ENCODE data around the gene DLK2.
A peak's percentile ranks its signal among the peaks of the same experiment; 100 is the strongest.

DLK2 gene

DNA sequence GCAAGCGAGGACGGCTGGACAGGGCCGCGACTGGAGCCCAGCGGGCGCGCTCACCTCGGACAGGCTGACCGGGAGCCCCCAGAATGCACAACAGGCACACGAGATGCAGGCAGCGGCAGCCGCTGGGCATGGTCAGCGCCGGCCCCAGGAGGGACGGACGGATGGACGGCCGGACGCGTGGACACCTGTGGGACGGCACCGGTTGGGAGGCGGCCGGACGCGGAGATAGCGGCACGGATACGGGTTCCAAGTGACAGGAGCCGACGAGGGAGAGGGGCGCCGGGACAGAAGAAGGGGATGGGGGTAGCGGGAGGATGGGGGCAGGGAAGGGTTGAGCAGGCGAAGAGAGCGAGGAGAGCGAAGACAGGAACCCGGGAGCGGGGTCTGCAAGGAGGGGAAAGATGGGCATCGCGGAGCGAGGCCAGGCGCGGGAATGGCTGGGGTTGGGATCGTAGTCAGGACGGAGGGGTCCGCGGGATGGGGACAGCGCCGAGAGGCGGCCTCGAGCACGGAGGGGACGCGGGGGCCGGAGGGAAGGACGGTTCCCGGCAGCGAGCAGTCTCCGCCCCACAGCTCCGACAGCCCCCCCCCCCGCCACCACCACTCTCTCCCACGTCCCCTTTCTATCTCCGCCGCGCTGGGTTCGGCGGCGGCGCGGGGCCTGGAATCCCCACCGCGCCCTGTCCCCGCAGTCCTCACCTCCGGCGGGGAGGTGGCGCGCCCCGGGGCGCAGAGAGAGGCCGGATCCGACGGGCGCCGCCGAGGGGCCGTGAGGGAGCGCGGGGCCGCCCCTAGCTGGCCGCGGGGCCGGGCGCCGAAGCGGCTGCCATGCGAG is 435 bp downstream of the DLK2 start:
- H2AFZ ChIP-seq (ENCODE audit: low read length), result peak overlapping the region; percentile 71

DNA sequence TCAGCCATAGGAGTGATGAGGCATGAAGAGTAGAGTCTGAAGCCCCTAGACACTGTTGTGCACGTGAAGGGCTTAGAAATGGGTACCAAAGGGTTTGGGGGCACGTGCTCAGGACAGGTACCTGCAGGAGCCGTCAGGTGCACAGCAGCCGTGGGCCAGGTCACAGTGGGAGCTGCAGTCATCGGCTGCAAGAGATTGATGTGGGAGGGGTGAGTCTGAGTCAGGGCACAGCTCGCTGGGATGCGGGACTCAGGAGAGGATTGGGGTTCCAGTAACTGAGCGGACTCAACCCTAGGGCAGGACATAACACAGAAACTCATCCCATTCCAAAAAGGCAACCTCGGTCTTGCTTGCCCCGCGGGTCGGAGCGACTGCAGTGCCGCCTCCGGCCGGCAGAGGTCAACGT is 1.1 kb downstream of the DLK2 start:
- TF ChIP-seq EZH2 (optimal IDR thresholded peaks at IDR 0.05; ENCODE audit: low read depth, low read length) (no peak), EZH2phosphoT487 (IDR thresholded peaks at IDR 0.05; ENCODE audit: low read length) (no peak)
- TF ChIP-seq, protein P1, sequence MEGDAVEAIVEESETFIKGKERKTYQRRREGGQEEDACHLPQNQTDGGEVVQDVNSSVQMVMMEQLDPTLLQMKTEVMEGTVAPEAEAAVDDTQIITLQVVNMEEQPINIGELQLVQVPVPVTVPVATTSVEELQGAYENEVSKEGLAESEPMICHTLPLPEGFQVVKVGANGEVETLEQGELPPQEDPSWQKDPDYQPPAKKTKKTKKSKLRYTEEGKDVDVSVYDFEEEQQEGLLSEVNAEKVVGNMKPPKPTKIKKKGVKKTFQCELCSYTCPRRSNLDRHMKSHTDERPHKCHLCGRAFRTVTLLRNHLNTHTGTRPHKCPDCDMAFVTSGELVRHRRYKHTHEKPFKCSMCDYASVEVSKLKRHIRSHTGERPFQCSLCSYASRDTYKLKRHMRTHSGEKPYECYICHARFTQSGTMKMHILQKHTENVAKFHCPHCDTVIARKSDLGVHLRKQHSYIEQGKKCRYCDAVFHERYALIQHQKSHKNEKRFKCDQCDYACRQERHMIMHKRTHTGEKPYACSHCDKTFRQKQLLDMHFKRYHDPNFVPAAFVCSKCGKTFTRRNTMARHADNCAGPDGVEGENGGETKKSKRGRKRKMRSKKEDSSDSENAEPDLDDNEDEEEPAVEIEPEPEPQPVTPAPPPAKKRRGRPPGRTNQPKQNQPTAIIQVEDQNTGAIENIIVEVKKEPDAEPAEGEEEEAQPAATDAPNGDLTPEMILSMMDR (IDR thresholded peaks at IDR 0.05; ENCODE audit: low read length), result peak; percentile 90
- H3K27ac ChIP-seq (ENCODE audit: low read length), result no peak overlapping the region
- peak overlapping the region; percentile 100 for H3K4me2 ChIP-seq (ENCODE audit: low read depth, low read length)
- H3K36me3 ChIP-seq (replicated peaks; ENCODE audit: insufficient read depth, low read length), result no peaks in the 10 kb centered on the region
- H3K9me2 ChIP-seq (replicated peaks; ENCODE audit: insufficient read depth, low read length), result no peaks in the 10 kb centered on the region
- H4K20me1 ChIP-seq (ENCODE audit: insufficient read depth, low read length), result no peaks in the 10 kb centered on the region
- H3K27me3 ChIP-seq (replicated peaks; ENCODE audit: insufficient read depth, low read length), result peaks cover 16% of the 10 kb centered on the region
- H2AFZ ChIP-seq (ENCODE audit: low read length), result peak overlapping the region; percentile 71
- peak; percentile 56 for DNase-seq
- H3K4me1 ChIP-seq (ENCODE audit: low read length), result no peaks in the 10 kb centered on the region
- no peak overlapping the region for H3K9ac ChIP-seq (ENCODE audit: low read length)
- H3F3A ChIP-seq (ENCODE audit: insufficient read depth, low read length), result no peaks in the 10 kb centered on the region
- H3K79me2 ChIP-seq (ENCODE audit: low read length), result no peaks in the 10 kb centered on the region
- peak overlapping the region; percentile 66 for H3K4me3 ChIP-seq (ENCODE audit: low read length)
- no peaks in the 10 kb centered on the region for H3K9me3 ChIP-seq (replicated peaks; ENCODE audit: insufficient read depth, low read length)

More for the DNA sequence above, 435 bp downstream of the DLK2 start:
- Histone ChIP-seq H3K27ac (ENCODE audit: low read length) (no peak overlapping the region), H3K79me2 (ENCODE audit: low read length) (no peaks in the 10 kb centered on the region), H3K4me3 (ENCODE audit: low read length) (peak overlapping the region; percentile 66), H3K4me1 (ENCODE audit: low read length) (no peaks in the 10 kb centered on the region), H3K9ac (ENCODE audit: low read length) (peak overlapping the region; percentile 9; the same call in 1 of the 2 replicates), H3K9me3 (replicated peaks; ENCODE audit: insufficient read depth, low read length) (no peaks in the 10 kb centered on the region), H3K27me3 (replicated peaks; ENCODE audit: insufficient read depth, low read length) (peaks cover 16% of the 10 kb centered on the region), H3F3A (ENCODE audit: insufficient read depth, low read length) (no peaks in the 10 kb centered on the region), H3K4me2 (ENCODE audit: low read depth, low read length) (peak overlapping the region; percentile 100), H4K20me1 (ENCODE audit: insufficient read depth, low read length) (no peaks in the 10 kb centered on the region), H3K9me2 (replicated peaks; ENCODE audit: insufficient read depth, low read length) (no peaks in the 10 kb centered on the region), H3K36me3 (replicated peaks; ENCODE audit: insufficient read depth, low read length) (no peaks in the 10 kb centered on the region)
- no peak for TF ChIP-seq EZH2phosphoT487 (IDR thresholded peaks at IDR 0.05; ENCODE audit: low read length)
- TF ChIP-seq EZH2 (optimal IDR thresholded peaks at IDR 0.05; ENCODE audit: low read depth, low read length), result no peak
- TF ChIP-seq, protein P1 (IDR thresholded peaks at IDR 0.05; ENCODE audit: low read length), result no peak
- DNase-seq, result no peak

DNA sequence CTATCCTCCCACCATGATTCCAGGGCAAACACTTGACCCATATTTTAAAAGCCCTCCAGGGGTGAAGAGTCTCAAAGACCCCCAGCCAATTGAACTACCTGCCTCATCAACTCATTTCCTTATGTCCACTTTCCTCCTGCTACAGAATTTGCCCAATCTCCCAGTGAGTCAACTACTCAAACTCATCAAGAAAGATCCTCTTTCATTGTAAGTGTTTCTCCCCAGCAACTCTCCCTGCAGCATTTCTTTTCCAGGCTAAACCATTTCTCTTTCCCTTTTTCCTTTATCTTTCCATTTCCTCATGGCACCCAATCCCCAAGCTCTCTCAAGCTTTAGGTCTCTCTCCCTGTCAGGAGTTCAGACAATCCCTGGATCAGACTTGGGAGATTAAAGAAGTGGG is 1.5 kb downstream of the DLK2 start:
- Histone ChIP-seq H3K4me2 (ENCODE audit: low read depth, low read length) (no peak overlapping the region), H4K20me1 (ENCODE audit: insufficient read depth, low read length) (no peaks in the 10 kb centered on the region), H3K9ac (ENCODE audit: low read length) (no peak overlapping the region), H3K9me2 (replicated peaks; ENCODE audit: insufficient read depth, low read length) (no peaks in the 10 kb centered on the region), H3K9me3 (replicated peaks; ENCODE audit: insufficient read depth, low read length) (no peaks in the 10 kb centered on the region), H3K27ac (ENCODE audit: low read length) (no peak overlapping the region), H3K36me3 (replicated peaks; ENCODE audit: insufficient read depth, low read length) (no peaks in the 10 kb centered on the region), H3K79me2 (ENCODE audit: low read length) (no peaks in the 10 kb centered on the region), H3K4me1 (ENCODE audit: low read length) (no peaks in the 10 kb centered on the region), H3F3A (ENCODE audit: insufficient read depth, low read length) (no peaks in the 10 kb centered on the region), H2AFZ (ENCODE audit: low read length) (no peak overlapping the region), H3K4me3 (ENCODE audit: low read length) (no peak overlapping the region), H3K27me3 (replicated peaks; ENCODE audit: insufficient read depth, low read length) (peaks cover 16% of the 10 kb centered on the region)
- no peak for DNase-seq
- TF ChIP-seq EZH2 (optimal IDR thresholded peaks at IDR 0.05; ENCODE audit: low read depth, low read length), result no peak
- TF ChIP-seq, protein P1 (IDR thresholded peaks at IDR 0.05; ENCODE audit: low read length), result no peak
- TF ChIP-seq EZH2phosphoT487 (IDR thresholded peaks at IDR 0.05; ENCODE audit: low read length), result no peak
